Stimulated activated CD8-positive, alpha-beta memory T cell treated with anti-CD3 and anti-CD28 coated beads, Interleukin-4, amount 100 ng/mL, for 48 hours (primary cell): ENCODE results near the gene LENEP.

Experiments
- DNase-seq: peaks from one replicate; pipeline ENCODE4 v3.0.0-alpha.2; 2020

LENEP gene

GRCh38 chr1:154993572-154994268, at the start of gene LENEP:
Gene LENEP (plus strand): TSS chr1:154993586. CDS start chr1:154993608, 22 bp downstream.
- DNase-seq, result no peak

- DNase-seq, result peak; percentile 64
Observed at GRCh38 chr1:154943649-154944400, 49.6 kb upstream of the LENEP start.

GRCh38 chr1:154944401-154945159, 48.8 kb upstream of the LENEP start:
- DNase-seq, result no peak

- DNase-seq, result no peak
Observed at GRCh38 chr1:154945160-154945961, 48.0 kb upstream of the LENEP start.

GRCh38 chr1:154945962-154946850, 47.2 kb upstream of the LENEP start:
- no peak for DNase-seq

GRCh38 chr1:154948079-154948478, 45.3 kb upstream of the LENEP start:
- no peak for DNase-seq

- DNase-seq, result peak; percentile 72
Observed at GRCh38 chr1:154951901-154952657, 41.3 kb upstream of the LENEP start.

GRCh38 chr1:154952664-154953063, 40.7 kb upstream of the LENEP start:
- no peak for DNase-seq

- DNase-seq, result no peak
Observed at GRCh38 chr1:154953611-154954038, 39.8 kb upstream of the LENEP start.

GRCh38 chr1:154954541-154954940, 38.8 kb upstream of the LENEP start:
- DNase-seq, result no peak

GRCh38 chr1:154955039-154955717, 38.2 kb upstream of the LENEP start:
- peak; percentile 85 for DNase-seq

- DNase-seq, result peak; percentile 83
Observed at GRCh38 chr1:154955718-154956543, 37.5 kb upstream of the LENEP start, which contains the start of gene PBXIP1. Gene PBXIP1 (minus strand): TSS chr1:154956099. CDS start chr1:154953721, 2,378 bp downstream.

GRCh38 chr1:154956544-154956941, 36.8 kb upstream of the LENEP start:
- DNase-seq, result no peak

- no peak for DNase-seq
Observed at GRCh38 chr1:154957091-154957657, 36.2 kb upstream of the LENEP start.

GRCh38 chr1:154958036-154958435, 35.4 kb upstream of the LENEP start:
- DNase-seq, result no peak

- DNase-seq, result no peak
Observed at GRCh38 chr1:154958681-154959425, 34.5 kb upstream of the LENEP start.

- DNase-seq, result no peak
Observed at GRCh38 chr1:154959426-154959780, 34.0 kb upstream of the LENEP start.
